Breast epithelium (tissue), 3 donors: ENCODE measurements around the gene CELA1.

ENCODE experiments used
- CTCF ChIP-seq, 3 donors: fragments of 450-650 bp; IDR thresholded peaks; one replicate each; pipeline ENCODE4 v1.5.1; 2016 to 2017; ENCODE audit warnings: antibody characterized with exemption in 3 of 3, mild to moderate bottlenecking in 3 of 3, moderate library complexity in 3 of 3
- POLR2A ChIP-seq: fragments of 450-650 bp; IDR thresholded peaks from one replicate; pipeline ENCODE4 v1.6.1; 2016; ENCODE audit warnings: antibody characterized with exemption, mild to moderate bottlenecking, moderate library complexity

GRCh38 chr12:51334764-51335163, 11.7 kb downstream of the CELA1 start:
- TF ChIP-seq CTCF (IDR thresholded peaks at IDR 0.05) (no peak), POLR2A (no peak)
